DMS79 treated with DMSO at 0.1 percent for 48 hours (cell line): Measurements from ENCODE around the gene PLEKHA6.

Source experiments
- DNase-seq: peaks from one replicate; lab custom pipeline; 2025; lab: John Stamatoyannopoulos, UW

The PLEKHA6 gene

DNA sequence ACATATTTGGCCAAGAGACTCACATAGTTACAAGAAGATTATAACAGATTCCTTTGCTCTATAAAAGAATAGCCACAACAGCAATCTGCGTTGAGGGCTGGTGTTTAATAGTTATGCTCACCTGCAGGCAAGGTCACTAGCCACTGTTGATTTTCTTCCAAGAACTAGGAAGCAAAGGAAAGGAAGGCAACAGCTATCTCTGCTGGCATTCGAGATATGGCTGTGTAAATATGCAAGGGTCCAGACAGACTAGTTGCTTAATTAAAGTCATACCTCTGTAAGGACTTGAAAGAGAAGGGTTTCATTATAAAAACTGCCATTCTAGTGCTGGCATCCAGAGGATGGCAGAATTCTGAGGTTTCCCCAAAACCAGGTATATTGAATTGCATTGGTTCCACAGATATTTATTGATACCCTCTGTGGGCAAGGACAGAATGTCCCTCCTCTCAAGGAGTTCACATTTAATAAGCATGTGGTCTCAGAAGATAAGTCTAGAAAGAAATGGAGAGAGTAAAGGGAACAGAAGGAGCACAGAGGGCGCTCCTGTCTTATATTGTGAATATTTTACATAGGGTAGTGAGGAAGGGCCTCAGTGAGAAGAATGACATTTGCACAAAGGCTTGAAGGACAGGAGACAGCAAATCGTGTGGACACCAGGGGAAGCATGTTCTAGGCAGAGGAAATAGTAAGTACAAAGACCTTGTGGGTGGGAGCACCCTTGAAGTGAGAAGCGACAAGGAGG lies 23.6 kb upstream of the PLEKHA6 start:
- no peak for DNase-seq

DNA sequence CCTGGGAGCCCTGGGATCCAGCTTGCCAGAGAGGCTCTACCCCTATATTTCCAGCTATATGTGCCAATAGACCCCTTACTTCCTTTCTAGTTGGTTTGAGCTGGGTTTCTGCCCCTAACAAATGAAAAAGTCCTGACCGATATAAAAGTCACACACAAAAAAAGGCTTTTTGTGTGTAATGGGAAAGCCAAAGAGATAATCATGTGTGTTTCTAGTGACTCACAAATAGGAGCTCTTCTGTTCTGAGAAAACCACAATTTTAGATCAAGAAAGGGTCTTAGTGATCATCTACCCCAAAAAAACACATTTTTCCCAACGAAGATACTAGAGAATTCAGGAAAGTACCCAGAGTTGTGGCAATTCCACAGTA lies 23.0 kb upstream of the PLEKHA6 start:
- no peak for DNase-seq

DNA sequence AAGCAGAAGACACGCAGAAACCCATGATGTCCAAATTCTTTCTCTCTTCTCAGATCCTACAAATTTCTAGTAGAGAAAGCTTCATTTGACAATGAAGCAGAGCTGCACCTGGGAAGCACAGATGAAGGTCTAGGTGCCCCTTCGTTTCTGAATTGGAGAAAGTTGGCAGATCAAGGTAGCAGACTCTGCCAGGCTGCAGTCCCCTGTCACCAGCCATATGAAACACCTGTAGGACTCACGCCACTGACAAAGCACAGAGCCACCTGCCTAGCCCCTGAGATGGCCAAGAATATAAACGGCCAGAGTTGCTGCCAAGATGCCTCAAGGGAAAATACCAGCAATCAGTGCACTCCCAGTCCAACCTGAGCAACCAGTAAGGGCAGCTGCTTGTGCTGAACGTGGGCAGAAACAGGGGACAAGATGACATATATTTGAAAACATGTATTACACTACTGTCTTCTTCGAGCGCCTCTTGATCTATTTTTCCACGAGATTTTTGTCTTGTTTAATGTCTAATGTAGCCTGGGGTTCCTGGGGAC lies 20.6 kb upstream of the PLEKHA6 start:
- DNase-seq, result no peak

DNA sequence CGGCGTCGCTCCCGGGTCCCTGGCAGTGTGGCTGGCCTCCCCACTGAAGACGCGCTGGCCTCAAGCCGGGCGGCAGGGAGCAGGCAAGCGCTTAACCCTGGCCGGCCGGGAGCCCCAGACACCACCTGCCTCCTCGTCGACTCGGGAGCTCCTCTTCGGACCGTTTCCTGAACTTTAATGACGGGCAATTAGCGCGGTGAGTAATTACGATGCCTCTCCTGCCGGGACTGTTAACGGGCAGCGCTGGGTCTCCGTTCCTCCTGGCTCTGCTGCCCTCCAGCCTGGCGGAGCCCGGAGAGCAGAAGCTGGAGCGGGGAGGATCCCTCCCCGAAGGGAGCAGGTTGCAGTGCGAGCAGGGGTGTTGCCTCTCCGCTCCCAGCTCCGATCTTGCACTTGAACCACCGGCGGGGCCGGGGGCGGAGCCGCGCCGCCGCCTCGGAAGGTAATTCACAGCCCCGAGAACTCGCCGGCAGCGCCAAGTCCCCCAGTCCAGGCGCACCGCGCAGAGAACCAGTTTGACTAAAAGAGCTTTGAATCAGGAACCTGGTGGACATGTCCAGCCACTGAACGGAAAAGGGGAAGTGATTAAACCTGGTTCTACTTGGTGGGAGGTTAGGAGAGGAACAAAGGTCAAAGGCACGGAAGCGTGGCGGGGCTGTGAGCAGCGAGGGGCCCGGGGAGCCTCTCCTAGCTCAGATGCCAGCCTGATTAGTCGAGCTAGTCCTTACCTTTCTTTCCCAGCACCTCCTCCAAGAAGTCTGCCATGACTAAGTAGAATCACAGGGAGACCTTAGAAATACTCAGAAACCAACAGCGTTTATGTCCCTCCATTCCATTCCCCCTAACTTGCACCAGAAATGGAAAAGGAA lies 18.3 kb upstream of the PLEKHA6 start:
- DNase-seq, result peak; percentile 68

DNA sequence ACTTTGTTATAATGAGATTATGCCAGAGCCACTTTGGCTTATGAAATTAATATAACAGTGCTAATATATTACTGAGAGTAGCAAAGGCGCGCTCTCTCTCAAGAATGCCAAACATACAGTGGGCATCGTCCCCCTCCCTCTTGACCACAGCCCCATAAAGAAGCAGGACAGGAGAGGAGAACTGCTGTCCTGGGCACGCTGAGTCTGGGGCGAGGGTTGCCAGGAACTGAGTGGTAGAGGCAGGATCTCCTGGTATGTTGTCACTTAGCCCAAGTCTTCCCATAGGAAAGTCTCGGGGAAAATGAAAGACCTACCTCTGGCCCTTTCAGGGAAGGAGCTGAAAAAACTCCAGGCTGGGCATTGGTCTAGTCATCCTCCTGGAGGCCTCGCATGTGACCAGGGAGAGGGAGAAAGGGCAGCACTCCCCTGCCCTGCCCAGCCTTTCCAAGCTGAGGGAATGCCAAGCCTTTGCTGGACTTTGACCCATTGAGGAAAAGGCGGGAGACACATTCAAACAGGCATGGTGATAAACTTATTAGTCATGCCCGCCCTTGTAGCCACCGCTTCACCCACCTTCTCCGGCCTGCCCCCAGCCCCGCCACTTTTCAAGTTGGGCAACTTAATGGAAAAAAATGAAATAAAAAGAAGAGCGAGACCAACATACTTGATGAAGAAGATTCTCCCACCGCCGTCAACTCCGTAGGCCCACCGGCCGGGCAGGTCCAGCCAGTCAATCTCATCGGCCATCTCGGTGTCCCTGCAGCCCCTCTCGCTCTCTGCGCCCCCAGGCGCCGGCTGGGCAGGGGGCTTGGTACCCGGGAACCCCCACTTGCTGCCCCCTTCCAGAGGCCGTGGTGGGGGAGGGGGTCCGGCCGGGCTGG lies 17.4 kb upstream of the PLEKHA6 start:
- no peak for DNase-seq

DNA sequence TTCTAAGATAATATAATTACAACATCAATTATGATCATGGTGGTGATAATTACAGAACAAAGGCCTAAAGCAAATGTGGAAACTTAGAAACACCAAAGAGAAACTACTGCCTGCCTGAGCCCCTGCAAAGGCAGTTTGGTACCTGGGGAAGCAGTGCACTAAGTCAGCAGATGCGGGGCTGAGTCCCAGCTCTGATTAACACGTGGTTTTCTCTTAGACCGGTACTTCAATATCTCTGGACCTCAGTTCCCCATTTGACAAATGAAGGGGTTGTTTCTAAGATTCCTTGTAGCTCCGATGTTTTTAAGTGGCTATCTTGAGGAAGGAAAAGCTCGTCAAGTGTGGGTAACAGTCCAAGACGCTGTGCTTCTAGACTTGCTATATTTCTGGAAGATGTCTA lies 16.7 kb upstream of the PLEKHA6 start:
- DNase-seq, result no peak

DNA sequence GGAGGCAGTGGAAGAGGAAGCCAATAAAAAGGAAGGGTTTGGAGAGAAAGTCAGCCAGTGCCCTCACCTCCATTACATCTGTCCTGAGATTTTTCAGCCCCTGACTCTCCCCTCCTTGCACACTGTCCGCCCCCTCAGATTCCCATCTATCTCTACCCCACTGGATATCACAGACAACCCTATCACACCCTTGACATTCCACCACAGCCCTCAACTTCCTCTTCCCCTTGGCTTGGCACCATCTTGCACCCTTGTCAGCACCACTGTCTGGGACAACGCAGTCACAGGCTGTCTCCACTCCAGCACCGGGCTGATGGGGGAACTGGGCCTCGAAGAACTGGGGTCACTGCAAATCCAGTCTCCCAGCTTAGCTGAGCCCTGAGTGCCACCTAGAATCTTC lies 14.2 kb upstream of the PLEKHA6 start:
- no peak for DNase-seq

DNA sequence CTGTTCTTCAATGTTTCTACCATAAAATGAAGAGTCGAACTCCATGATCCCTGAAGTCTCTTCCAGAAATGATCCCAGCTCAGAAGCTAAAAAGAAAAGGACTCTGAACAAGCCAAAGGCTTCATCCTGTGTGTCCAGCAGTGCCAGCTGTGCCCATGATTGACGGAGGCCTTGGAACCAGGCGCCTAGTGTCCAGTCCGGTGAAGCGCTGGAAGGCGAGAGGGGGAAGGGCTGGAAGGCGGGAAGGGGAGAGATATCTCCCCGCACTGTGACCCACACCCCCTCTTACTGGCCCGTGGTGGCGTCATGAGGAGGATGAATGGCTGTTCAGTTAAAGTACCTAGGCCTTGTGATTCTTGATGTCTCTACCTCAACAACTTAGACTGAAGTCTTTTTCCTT lies 10.4 kb upstream of the PLEKHA6 start:
- no peak for DNase-seq

DNA sequence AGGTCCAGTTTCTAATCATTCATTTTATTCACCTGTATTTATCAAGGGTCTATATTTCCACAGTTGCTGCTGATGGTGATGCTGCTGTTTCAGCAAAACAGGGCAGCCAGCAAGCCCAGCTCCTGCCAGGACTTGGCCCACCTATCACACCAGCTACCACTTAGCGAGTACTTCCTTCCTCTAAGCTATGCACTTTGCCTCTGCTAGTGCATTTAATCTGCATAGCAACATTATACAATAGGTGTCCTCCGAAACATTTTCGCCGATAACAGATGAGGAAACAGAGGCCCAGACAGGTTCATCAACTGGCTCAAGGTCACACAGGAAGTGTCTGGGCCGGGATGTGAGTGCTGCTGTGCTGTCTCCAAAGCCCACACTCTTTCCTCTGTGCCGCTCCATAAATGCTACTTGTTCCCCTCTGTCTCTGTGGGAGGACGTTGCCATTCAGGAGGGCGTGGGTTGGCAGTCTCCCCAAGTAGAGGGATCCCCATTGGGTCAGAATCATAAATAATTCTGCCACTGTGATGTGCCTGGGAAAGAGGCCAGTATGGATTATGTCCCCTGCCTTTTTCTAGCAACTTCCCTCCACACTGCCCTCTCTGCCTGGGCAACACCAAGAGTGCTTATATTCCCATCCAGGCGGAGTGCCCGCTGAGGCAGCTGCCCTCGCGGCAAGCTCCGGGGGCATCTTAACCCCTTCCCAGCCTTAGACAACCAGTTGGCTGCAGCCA lies 9.4 kb upstream of the PLEKHA6 start:
- peak; percentile 12 for DNase-seq

DNA sequence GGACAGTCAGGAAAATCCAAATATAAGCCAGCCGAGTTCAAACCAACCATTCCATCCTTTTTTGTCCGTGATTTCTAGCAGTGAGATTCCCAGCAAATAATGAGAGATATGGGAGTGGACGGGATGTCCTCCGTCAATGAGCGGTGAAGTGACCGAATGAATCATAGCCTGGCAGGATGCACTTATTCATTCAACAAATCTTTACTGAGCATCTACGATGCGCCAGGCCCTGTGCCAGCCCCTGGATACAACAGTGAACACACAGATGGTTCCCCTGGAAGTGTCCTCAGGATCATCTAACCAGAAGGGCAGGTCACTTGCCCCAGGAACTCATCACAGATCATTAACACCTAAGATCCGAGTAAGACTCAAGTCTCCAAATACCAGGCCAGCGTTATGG lies 8.2 kb upstream of the PLEKHA6 start:
- no peak for DNase-seq

DNA sequence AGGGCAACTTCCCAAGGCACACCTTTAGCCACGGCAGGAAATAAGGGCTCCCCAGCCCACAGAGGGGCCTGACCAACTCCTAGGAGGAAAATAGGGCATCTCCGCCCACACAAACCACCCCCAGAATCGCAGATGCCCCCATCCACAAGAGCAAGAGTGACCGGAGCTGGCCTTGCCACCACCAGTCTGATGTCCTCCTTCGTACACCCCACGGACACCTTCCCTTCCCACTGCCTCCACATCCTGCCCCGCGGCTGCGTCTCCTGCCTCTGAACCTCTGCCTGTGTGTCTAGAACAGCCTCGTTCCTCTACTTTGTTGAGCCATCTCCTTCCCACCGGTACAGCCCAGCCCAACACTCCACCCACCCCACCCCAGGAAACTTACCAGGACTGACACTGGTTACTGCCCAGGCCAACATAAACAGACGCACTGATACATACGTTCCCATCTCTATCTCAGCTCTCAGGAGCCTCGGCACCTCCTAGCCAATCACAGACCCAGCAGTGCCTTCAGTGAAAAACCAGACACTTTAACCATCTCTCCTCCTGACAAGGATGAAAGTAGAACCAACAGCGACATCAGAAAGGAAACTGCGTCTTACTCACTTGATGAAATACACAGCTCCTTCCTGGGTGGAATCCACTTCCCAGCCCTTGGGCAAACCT lies 7.6 kb upstream of the PLEKHA6 start:
- DNase-seq, result no peak

DNA sequence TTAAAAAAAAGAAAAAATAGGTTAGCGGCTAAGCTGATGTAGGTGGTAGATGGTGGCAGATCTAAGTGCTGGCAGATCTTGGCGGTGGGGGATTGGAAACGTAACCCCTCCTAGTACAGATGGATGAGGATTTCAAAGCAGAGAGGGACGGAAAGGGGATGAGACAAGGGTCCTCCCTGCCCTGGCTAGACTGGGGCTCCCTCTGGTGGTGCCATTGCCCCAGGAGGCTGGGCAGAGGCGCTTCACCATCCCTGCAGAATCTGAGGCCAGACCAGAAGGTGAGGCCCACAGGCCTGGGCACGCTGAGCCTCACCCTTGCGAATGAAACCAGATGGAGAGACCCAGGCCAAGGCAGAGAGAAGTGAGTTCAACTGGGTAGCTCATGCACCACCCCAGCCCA lies 7.0 kb upstream of the PLEKHA6 start:
- no peak for DNase-seq

DNA sequence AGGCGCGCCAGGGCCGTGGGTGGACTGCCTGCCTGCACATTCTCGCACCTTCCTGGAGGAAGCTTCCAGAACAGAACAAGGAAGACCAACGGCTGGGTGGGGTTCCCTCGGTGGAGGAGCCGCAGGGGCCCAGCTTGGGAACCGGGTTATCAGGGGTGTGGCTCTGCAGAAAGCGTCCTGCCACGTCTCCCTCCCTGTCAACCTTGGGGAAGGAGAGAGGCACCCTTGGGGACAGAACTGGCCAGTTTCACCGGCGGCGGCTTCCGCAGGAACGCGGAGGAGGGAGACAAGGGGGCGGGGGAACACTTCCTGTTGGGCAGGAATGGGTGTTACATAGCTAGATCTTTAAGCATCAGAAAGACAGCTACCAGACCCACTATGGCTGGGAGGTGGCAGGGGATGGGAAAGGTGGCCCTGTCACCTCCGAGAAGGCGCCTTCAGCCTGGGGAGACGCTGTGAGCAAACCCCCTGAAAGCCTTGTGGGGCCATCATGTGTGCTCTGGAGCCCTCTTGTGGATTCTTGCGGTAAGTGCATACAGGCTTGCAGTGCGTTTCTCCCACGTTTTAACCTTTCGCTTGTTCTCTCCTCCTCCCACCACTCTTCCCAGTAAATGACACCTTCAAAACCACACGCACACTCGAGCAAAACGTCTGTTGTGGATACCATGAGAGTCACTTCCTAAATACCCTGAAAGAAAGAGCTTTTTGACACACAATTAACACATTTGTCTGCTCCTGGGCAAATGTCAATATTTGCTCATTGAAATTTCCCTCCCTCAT lies 3.8 kb upstream of the PLEKHA6 start:
- DNase-seq, result peak; percentile 68

DNA sequence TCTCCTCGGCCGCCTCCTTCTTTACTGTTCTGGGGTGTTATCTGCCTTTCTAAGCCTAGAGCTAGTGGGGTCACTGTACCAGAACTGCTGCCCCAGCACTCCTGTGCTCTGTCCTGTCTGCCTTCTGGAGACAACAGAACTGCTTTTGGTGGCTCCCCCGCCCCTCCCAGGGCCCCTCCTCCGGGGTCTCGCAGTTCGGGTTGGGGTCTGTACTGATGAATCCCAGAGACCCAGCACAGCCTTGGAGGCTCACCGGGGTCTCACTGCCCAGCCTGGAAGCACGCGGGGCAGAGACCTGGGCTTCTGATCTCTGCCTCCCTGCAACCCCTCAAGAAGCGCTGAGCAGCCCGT lies 3.2 kb upstream of the PLEKHA6 start:
- DNase-seq, result no peak

DNA sequence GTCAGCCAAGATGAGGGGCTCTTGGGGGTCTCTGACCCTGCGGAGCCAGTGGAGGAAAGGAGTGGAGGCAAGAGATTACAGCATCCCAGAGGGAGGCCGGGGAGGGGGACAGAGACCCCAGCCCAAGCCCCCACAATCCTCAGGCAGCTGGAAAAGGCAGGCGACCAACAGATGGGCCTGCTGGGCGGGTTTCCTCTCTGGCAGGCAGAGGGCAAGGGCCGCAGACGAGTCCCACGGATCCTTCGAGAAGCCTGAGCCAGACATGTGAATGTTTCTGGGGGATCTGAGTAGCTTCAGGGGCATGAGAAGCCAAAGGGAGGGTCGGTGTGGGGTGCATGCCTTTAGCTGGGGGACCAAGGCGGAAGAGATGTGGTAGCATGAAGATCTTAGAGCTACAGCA lies 2.1 kb upstream of the PLEKHA6 start:
- no peak for DNase-seq

DNA sequence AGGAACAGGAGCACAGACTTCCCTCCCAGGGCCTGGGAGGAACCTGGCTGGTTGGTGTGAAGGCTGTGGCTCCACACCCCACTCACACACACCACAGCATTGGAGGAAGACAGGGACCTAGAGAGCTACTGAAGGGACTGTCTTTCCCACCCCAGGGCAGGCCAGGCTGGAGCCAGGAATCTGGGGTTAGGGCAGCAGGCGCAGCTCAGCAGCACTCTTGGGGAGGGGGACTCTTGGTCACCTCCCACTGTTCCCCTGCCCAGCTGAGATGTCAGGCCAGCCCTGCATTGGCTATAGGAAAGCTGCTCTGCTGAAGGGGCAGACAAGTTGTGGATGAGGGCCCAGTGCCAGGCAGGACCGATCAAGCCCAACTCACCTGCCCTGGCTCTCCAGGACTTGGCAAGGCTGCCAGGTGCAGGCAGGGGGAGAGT lies 1.6 kb upstream of the PLEKHA6 start:
- peak; percentile 49 for DNase-seq

DNA sequence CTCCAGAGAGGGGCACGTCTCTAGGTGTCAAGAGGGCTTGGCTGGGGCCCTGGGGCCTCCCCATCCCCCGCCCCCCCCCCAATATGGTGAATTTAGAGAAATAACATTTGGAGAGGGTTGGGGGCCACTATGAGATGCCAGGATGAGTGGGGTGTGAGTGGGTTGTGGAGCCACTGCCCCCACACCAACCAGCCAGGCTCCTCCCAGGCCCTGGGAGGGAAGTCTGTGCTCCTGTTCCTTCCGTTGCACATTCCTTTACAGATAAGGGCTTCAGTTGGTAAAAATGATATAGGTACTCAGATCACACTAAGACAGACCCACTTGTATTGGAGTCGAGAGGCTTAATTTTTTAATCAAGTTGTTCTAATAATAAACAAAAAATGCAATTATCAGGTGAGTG lies 585 bp upstream of the PLEKHA6 start:
- no peak for DNase-seq

DNA sequence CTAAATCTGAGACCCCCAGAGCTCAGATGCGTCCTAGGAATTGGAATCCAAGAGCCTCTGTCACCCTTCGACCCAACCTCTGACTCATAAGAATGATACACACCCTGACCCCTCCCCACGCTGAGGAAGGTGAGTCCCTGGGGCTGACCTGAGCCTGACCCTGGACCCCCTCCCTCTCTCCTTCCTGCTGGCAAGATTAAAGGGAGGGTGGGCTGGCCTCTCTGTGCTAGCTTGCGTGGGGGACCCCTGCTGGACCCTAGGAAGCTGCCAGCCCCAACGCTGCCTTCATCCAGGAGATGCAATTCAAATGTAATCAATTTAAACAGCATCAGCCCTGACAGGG lies 627 bp downstream of the PLEKHA6 start:
- no peak for DNase-seq

DNA sequence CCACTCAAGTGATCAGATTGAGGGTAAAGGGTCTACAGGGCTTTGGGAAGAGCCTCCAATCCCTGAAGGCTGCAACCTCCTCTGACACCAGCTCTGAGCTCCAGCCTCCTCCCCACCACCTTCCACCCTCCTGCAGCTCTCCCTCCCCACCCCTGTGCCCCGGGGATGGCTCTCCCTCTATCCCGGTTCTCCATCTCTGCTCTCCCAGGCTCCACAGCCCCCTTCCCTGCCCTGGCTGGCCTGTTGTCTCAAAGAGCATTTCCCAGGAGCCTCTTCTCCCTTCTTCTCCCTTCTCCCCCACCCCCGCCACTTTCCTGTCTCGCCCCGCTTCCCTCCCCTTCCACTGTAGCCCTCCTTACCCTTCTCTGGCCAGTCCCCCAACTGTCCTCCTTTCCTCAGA lies 1.1 kb downstream of the PLEKHA6 start:
- no peak for DNase-seq
